Measurements from ENCODE around the gene ATP2A3. TPM values are rescaled to one million over a fixed set of nuclear protein-coding genes. Genes with fewer than 3 reads are reported as not detected.

Gene ATP2A3
- total RNA-seq, 1 experiment from 2014 or later, result 13.3 TPM

- H3K27me3 Mint-ChIP-seq (ENCODE audit: low read depth), result peaks cover 33% of the 10 kb centered on the region
These were observed 1.3 kb downstream of the ATP2A3 start for GRCh38 chr17:3962965-3963236.

More at GRCh38 chr17:3962965-3963236, 1.3 kb downstream of the ATP2A3 start:
- Histone ChIP-seq H2BK15ac (ENCODE audit: low read depth, low read length) (no peak overlapping the region), H3K4me2 (ENCODE audit: insufficient read depth, insufficient read length, low read length) (no peak overlapping the region), H3K56ac (ENCODE audit: insufficient read length, low read depth, low read length) (no peak overlapping the region), H3K9ac (ENCODE audit: extremely low read depth, insufficient read length, low read length) (no peak overlapping the region), H4K20me1 (ENCODE audit: control insufficient read depth, insufficient read depth, insufficient read length) (no peaks in the 10 kb centered on the region), H3K23ac (ENCODE audit: insufficient read length, low read depth, low read length) (no peak overlapping the region), H2BK120ac (ENCODE audit: low read depth, low read length, poor library complexity, severe bottlenecking) (no peak overlapping the region), H4K8ac (replicated peaks; ENCODE audit: insufficient read length, low read depth, low read length) (no peak overlapping the region), H2BK12ac (ENCODE audit: insufficient read length, low read depth, low read length) (no peak overlapping the region), H3K79me1 (ENCODE audit: insufficient read depth, low read depth, low read length, poor library complexity, severe bottlenecking) (no peaks in the 10 kb centered on the region), H3K14ac (ENCODE audit: insufficient read depth, low read length) (no peak overlapping the region), H3T11ph (ENCODE audit: low read length) (no peak overlapping the region), H3K4me1 (ENCODE audit: insufficient read depth, low read length) (peaks cover 3% of the 10 kb centered on the region; the same call in 1 of the 2 replicates), H3K23me2 (ENCODE audit: insufficient read length, low read depth, low read length, poor library complexity, severe bottlenecking) (peaks cover 3% of the 10 kb centered on the region), H3K79me2 (ENCODE audit: insufficient read depth, low read length) (no peaks in the 10 kb centered on the region), H2BK20ac (ENCODE audit: low read depth, low read length, poor library complexity, severe bottlenecking) (no peak overlapping the region), H4K91ac (ENCODE audit: insufficient read length, low read depth, low read length) (no peak overlapping the region), H3K27ac (ENCODE audit: insufficient read length, low read depth, low read length) (no peak overlapping the region), H3K9me3 (ENCODE audit: control insufficient read depth, low read depth, low read length) (no peaks in the 10 kb centered on the region), H3K27me3 (ENCODE audit: insufficient read depth, low read length) (no peaks in the 10 kb centered on the region; the same call in 1 of the 2 replicates), H3K4ac (ENCODE audit: low read depth, low read length) (no peak overlapping the region), H2BK5ac (ENCODE audit: insufficient read length, low read length) (no peak overlapping the region), H4K5ac (ENCODE audit: insufficient read length, low read depth, low read length) (no peak overlapping the region), H3K18ac (ENCODE audit: insufficient read length, low read depth, low read length) (no peak overlapping the region), H2AK5ac (ENCODE audit: insufficient read length, low read length) (no peak overlapping the region), H2AFZ (ENCODE audit: low read length) (no peak overlapping the region)
- peaks cover 27 to 32% of the 10 kb centered on the region in 2 experiments for H3K4me1 Mint-ChIP-seq
- H3K9me3 Mint-ChIP-seq, result no peaks in the 10 kb centered on the region
- no peak overlapping the region for H3K27ac Mint-ChIP-seq
- TF ChIP-seq, protein P1, sequence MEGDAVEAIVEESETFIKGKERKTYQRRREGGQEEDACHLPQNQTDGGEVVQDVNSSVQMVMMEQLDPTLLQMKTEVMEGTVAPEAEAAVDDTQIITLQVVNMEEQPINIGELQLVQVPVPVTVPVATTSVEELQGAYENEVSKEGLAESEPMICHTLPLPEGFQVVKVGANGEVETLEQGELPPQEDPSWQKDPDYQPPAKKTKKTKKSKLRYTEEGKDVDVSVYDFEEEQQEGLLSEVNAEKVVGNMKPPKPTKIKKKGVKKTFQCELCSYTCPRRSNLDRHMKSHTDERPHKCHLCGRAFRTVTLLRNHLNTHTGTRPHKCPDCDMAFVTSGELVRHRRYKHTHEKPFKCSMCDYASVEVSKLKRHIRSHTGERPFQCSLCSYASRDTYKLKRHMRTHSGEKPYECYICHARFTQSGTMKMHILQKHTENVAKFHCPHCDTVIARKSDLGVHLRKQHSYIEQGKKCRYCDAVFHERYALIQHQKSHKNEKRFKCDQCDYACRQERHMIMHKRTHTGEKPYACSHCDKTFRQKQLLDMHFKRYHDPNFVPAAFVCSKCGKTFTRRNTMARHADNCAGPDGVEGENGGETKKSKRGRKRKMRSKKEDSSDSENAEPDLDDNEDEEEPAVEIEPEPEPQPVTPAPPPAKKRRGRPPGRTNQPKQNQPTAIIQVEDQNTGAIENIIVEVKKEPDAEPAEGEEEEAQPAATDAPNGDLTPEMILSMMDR (conservative IDR thresholded peaks at IDR 0.05), result no peak
- peak overlapping the region; percentile 57 to 73; a peak in 3 of 5 replicates for H3K4me3 Mint-ChIP-seq
- no peak for DNase-seq
- no peaks in the 10 kb centered on the region for H3K36me3 Mint-ChIP-seq (ENCODE audit: insufficient read depth in 1 of 3, low read depth in 3 of 3)

All from H9 (cell line).